A673 (cell line): ENCODE results near the gene PHAF1. TPM values are rescaled to one million over a fixed set of nuclear protein-coding genes. Genes with fewer than 3 reads are reported as not detected.

Experiments
- BruUV-seq: library from RNA; stranded (reverse); fragments of 400-500 nt; replicated peaks from 2 replicates; lab custom pipeline; 2021; lab: Mats Ljungman, UMichigan
- CTCF ChIA-PET: fragments of 300-600 bp; sonication (Branson Sonifier 250); formaldehyde crosslinking; loops from one replicate; lab custom pipeline; 2022; ENCODE audit warnings: antibody characterized with exemption; lab: Charles Lee
- POLR2A ChIA-PET: fragments of 300-600 bp; sonication (Branson Sonifier 250); formaldehyde crosslinking; loops from one replicate; lab custom pipeline; 2022; ENCODE audit warnings: antibody characterized with exemption; ENCODE audit not compliant: low non-redundant PET; lab: Charles Lee
- DNase-seq: peaks from one replicate; pipeline ENCODE4 v3.0.0-alpha.2; 2015; ENCODE audit warnings: low spot score
- H3K27ac ChIP-seq: fragments of 200-600 bp; sonication (generic); 2 replicates; pipeline ENCODE4 v1.5.1; 2016; ENCODE audit warnings: mixed run types, low read depth, mild to moderate bottlenecking, mixed read lengths, antibody characterized with exemption, low read length; ENCODE audit not compliant: poor library complexity, severe bottlenecking
- H3K27me3 ChIP-seq: fragments of 200-600 bp; sonication (generic); replicated peaks from 2 replicates; pipeline ENCODE4 v1.6.1; 2017; ENCODE audit warnings: mixed run types, low read depth, mild to moderate bottlenecking, mixed read lengths, antibody characterized with exemption, low read length; ENCODE audit not compliant: insufficient read depth, poor library complexity
- H3K36me3 ChIP-seq: fragments of 200-600 bp; sonication (generic); 2 replicates; pipeline ENCODE4 v1.6.1; 2016; ENCODE audit warnings: mixed run types, mild to moderate bottlenecking, mixed read lengths, antibody characterized with exemption, low read length; ENCODE audit not compliant: insufficient read depth, poor library complexity, severe bottlenecking
- H3K4me1 ChIP-seq: fragments of 200-600 bp; sonication (generic); 2 replicates; pipeline ENCODE4 v1.6.1; 2017; ENCODE audit warnings: mixed run types, mild to moderate bottlenecking, mixed read lengths, antibody characterized with exemption, low read length; ENCODE audit not compliant: insufficient read depth, poor library complexity, severe bottlenecking
- H3K4me3 ChIP-seq: fragments of 200-600 bp; sonication (generic); 2 replicates; pipeline ENCODE4 v1.5.1; 2016; ENCODE audit warnings: low read depth, mixed run types, mild to moderate bottlenecking, mixed read lengths, low read length; ENCODE audit not compliant: poor library complexity, severe bottlenecking
- H3K9me3 ChIP-seq: fragments of 200-600 bp; sonication (generic); 2 replicates; pipeline ENCODE4 v1.6.1; 2016; ENCODE audit warnings: mixed run types, low read depth, mild to moderate bottlenecking, mixed read lengths, antibody characterized with exemption, low read length; ENCODE audit not compliant: poor library complexity, severe bottlenecking
- CTCF ChIP-seq: fragments of 300-800, 200-600 bp; sonication (generic); conservative IDR thresholded peaks from 2 replicates; pipeline ENCODE4 v1.5.1; 2017; ENCODE audit warnings: low read depth, mild to moderate bottlenecking, antibody characterized with exemption, low read length, moderate library complexity, mixed read lengths
- EZH2 ChIP-seq: fragments of 200-600 bp; sonication (generic); IDR thresholded peaks from 2 replicates; pipeline ENCODE4 v1.6.1; 2017; ENCODE audit warnings: borderline replicate concordance, low read depth, mild to moderate bottlenecking, mixed read lengths, antibody characterized with exemption, low read length; ENCODE audit not compliant: poor library complexity, severe bottlenecking
- intact Hi-C: fragments of 100-400 bp; cut with micrococcal nuclease; formaldehyde crosslinking; loops from one replicate; pipeline ENCODE4 v1.10.0; 2022; ENCODE audit not compliant: unreplicated experiment
- total RNA-seq: library from RNA; stranded (reverse); gene quantifications from 2 replicates; pipeline ENCODE4 v1.2.3, GENCODE V29; 2021

The PHAF1 gene
- total RNA-seq, 1 experiment from 2014 or later, result 23.2 TPM

- Histone ChIP-seq H3K27me3 (no peaks in the 10 kb centered on the region), H3K9me3 (no peaks in the 10 kb centered on the region), H3K4me3 (no peak overlapping the region), H3K27ac (no peak overlapping the region), H3K4me1 (peaks cover 7% of the 10 kb centered on the region), H3K36me3 (no peaks in the 10 kb centered on the region)
- BruUV-seq, result no TSS peak
- intact Hi-C loops, result loop anchor here (10.0 kb wide), 1 partner anchor 262 kb away; no protein-coding TSS in a partner anchor
- ChIA-PET POLR2A (no interaction called here), CTCF (interaction anchor here (0.5 kb wide), 1 partner anchor 264 kb away, joined by 4 read pairs; no protein-coding TSS in a partner anchor)
- DNase-seq, result no peak
- TF ChIP-seq EZH2 (no peak), CTCF (no peak)
These were observed 47.5 kb downstream of the PHAF1 start for GRCh38 chr16:67157106-67157748.

- POLR2A ChIA-PET, result no interaction called here
- intact Hi-C loops, result loop anchor here (10.0 kb wide), 1 partner anchor 263 kb away; no protein-coding TSS in a partner anchor
These were observed 48.3 kb downstream of the PHAF1 start for GRCh38 chr16:67157892-67158635.

More at GRCh38 chr16:67157892-67158635, 48.3 kb downstream of the PHAF1 start:
- TF ChIP-seq EZH2 (no peak), CTCF (no peak)
- H3K36me3 ChIP-seq, result no peaks in the 10 kb centered on the region
- no peak overlapping the region for H3K27ac ChIP-seq
- H3K27me3 ChIP-seq, result no peaks in the 10 kb centered on the region
- H3K9me3 ChIP-seq, result no peaks in the 10 kb centered on the region
- peaks cover 7% of the 10 kb centered on the region for H3K4me1 ChIP-seq
- H3K4me3 ChIP-seq, result no peak overlapping the region
- CTCF ChIA-PET, result interaction anchor here (0.5 to 0.9 kb wide), 2 partner anchors 12 to 265 kb away, joined by 3 to 4 read pairs; partner anchors contain the start of gene NOL3
- BruUV-seq, result no TSS peak
- no peak for DNase-seq
